ENCODE measurements around the gene CDC42BPA. TPM values are rescaled to one million over a fixed set of nuclear protein-coding genes. Genes with fewer than 3 reads are reported as not detected.

The CDC42BPA gene
- polyA plus RNA-seq, 1 of the 3 experiments (the other 2 are of a cell fraction): 6.8 TPM

DNA sequence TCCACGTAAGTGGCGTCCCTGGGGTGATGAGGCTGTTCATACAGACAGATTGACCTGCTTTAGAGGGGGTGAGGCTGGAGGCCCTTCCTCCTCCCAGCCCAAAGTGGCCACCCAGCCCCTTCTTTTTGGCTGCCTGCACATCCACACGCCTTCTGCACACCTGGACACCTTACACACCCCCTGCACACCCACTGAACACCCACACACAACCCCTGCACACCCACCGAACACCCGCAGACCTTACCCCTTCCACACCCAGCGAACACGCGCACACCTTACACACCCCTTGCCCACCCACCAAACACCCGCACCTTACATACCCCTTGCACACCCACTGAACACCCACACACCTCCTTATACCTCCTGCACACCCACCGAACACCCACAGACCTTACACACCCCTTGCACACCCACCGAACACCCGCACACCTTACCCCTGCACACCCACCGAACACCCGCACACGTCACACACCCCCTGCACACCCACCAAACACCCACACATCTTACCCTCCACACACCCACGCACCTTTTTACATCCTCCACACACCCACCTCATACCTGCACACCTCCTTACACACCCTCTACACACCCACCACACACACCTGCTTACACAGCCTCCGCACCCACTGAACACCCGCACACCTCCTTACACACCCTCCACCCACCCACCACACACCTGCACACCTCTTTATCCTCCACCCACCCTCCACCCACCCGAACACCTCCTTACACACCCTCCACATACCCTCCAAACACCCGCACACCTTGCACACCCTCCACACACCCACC lies 340.5 kb downstream of the CDC42BPA start:
- Histone ChIP-seq H3K9ac (no peak overlapping the region), H3K4me2 (no peak overlapping the region), H3K27me3 (ENCODE audit: insufficient read depth) (no peaks in the 10 kb centered on the region), H3K4me1 (ENCODE audit: control insufficient read depth in 1 of 2, insufficient read depth in 2 of 2, low read depth in 1 of 2, low read length in 1 of 2) (peaks cover 0 to 37% of the 10 kb centered on the region in 2 experiments; a peak in 1 of 4 replicates), H3K79me2 (ENCODE audit: insufficient read depth) (no peaks in the 10 kb centered on the region), H3K36me3 (replicated peaks in 1 of 2; ENCODE audit: control insufficient read depth in 1 of 2, insufficient read depth in 2 of 2, low read length in 1 of 2) (no peaks in the 10 kb centered on the region), H3K4me3 (ENCODE audit: low read depth in 2 of 2, low read length in 1 of 2) (no peak overlapping the region), H2AFZ (ENCODE audit: low read depth) (no peak overlapping the region), H4K20me1 (ENCODE audit: insufficient read depth) (no peaks in the 10 kb centered on the region), H3K9me3 (no peaks in the 10 kb centered on the region), H3F3A (replicated peaks; ENCODE audit: insufficient read depth) (no peaks in the 10 kb centered on the region), H3K9me2 (no peaks in the 10 kb centered on the region), H3K27ac (ENCODE audit: low read depth in 2 of 2, low read length in 1 of 2) (no peak overlapping the region)
- 91% methylated on average over 18 of the region's 20 CpGs for WGBS (ENCODE audit: low lambda C conversion rate)
- CTCF ChIA-PET: no interaction called here
- POLR2A ChIA-PET: no interaction called here
- TF ChIP-seq RCOR1 (IDR thresholded peaks at IDR 0.05; ENCODE audit: low read length): no peak
- TF ChIP-seq, protein P1, sequence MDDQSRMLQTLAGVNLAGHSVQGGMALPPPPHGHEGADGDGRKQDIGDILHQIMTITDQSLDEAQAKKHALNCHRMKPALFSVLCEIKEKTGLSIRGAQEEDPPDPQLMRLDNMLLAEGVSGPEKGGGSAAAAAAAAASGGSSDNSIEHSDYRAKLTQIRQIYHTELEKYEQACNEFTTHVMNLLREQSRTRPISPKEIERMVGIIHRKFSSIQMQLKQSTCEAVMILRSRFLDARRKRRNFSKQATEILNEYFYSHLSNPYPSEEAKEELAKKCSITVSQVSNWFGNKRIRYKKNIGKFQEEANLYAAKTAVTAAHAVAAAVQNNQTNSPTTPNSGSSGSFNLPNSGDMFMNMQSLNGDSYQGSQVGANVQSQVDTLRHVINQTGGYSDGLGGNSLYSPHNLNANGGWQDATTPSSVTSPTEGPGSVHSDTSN (IDR thresholded peaks at IDR 0.05): no peak
- TF ChIP-seq POLR2AphosphoS5 (IDR thresholded peaks at IDR 0.05; ENCODE audit: low read depth, low read length): no peak
- TF ChIP-seq ELF1 (IDR thresholded peaks at IDR 0.05): no peak
- no peak for TF ChIP-seq CTCF (IDR thresholded peaks at IDR 0.05)
- TF ChIP-seq, protein P2, sequence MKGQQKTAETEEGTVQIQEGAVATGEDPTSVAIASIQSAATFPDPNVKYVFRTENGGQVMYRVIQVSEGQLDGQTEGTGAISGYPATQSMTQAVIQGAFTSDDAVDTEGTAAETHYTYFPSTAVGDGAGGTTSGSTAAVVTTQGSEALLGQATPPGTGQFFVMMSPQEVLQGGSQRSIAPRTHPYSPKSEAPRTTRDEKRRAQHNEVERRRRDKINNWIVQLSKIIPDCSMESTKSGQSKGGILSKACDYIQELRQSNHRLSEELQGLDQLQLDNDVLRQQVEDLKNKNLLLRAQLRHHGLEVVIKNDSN (IDR thresholded peaks at IDR 0.05; ENCODE audit: borderline replicate concordance, low read depth): no peak
- no peak for TF ChIP-seq GATA2 (CRISPR knock-in tag; IDR thresholded peaks at IDR 0.05)
- TF ChIP-seq CHD2 (IDR thresholded peaks at IDR 0.05; ENCODE audit: low read length, partially characterized antibody): no peak
- no peak for TF ChIP-seq FOXJ3 (CRISPR knock-in tag; IDR thresholded peaks at IDR 0.05)
- no peak for TF ChIP-seq RAD21 (IDR thresholded peaks at IDR 0.05; ENCODE audit: low read length)
- TF ChIP-seq, protein P3, sequence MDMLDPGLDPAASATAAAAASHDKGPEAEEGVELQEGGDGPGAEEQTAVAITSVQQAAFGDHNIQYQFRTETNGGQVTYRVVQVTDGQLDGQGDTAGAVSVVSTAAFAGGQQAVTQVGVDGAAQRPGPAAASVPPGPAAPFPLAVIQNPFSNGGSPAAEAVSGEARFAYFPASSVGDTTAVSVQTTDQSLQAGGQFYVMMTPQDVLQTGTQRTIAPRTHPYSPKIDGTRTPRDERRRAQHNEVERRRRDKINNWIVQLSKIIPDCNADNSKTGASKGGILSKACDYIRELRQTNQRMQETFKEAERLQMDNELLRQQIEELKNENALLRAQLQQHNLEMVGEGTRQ (IDR thresholded peaks at IDR 0.05; ENCODE audit: borderline replicate concordance, low read depth, low read length): no peak
- no peak for TF ChIP-seq FOXM1 (IDR thresholded peaks at IDR 0.05; ENCODE audit: low read depth)
- no peak for DNase-seq
